AG09309 (cell line): Measurements from ENCODE around the gene PLD4.
A peak's percentile ranks its signal among the peaks of the same experiment; 100 is the strongest.

Source experiments
- DNase-seq: peaks from one replicate; pipeline ENCODE4 v3.0.0-alpha.2; 2010; ENCODE audit warnings: low read depth
- H3K4me3 ChIP-seq: 2 replicates; pipeline ENCODE4 v1.5.1; 2011; ENCODE audit warnings: mild to moderate bottlenecking, low read depth, low read length, moderate library complexity; ENCODE audit not compliant: control insufficient read depth
- TF ChIP-seq, protein P1 (sequence below): IDR thresholded peaks from 2 replicates; pipeline ENCODE4 v1.5.1; 2011; ENCODE audit warnings: mild to moderate bottlenecking, low read depth, low read length, inconsistent platforms; ENCODE audit not compliant: insufficient read depth, control insufficient read depth; ENCODE audit errors: missing control alignments

PLD4 gene

DNA sequence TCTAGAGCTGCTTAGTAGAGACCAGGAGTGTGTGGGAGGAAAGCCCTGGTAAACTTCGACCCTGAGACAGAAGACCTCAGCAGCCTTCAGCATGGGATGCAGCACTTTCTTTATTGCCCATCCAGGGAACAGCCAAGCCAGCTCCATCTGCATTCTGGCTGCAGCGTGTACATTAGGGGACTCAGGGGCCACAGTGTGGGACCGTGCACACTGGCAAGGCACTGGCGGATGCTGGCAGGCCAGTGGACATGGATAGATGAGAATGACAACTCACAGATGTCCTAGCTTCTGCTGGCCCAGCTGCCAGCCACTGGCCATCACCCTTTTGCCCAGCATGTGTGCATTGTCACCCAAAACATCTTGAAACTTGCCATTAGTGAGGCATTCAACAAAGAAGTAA lies 12.5 kb downstream of the PLD4 start:
- no peak overlapping the region for H3K4me3 ChIP-seq
- TF ChIP-seq, protein P1, sequence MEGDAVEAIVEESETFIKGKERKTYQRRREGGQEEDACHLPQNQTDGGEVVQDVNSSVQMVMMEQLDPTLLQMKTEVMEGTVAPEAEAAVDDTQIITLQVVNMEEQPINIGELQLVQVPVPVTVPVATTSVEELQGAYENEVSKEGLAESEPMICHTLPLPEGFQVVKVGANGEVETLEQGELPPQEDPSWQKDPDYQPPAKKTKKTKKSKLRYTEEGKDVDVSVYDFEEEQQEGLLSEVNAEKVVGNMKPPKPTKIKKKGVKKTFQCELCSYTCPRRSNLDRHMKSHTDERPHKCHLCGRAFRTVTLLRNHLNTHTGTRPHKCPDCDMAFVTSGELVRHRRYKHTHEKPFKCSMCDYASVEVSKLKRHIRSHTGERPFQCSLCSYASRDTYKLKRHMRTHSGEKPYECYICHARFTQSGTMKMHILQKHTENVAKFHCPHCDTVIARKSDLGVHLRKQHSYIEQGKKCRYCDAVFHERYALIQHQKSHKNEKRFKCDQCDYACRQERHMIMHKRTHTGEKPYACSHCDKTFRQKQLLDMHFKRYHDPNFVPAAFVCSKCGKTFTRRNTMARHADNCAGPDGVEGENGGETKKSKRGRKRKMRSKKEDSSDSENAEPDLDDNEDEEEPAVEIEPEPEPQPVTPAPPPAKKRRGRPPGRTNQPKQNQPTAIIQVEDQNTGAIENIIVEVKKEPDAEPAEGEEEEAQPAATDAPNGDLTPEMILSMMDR: no peak
- no peak for DNase-seq

DNA sequence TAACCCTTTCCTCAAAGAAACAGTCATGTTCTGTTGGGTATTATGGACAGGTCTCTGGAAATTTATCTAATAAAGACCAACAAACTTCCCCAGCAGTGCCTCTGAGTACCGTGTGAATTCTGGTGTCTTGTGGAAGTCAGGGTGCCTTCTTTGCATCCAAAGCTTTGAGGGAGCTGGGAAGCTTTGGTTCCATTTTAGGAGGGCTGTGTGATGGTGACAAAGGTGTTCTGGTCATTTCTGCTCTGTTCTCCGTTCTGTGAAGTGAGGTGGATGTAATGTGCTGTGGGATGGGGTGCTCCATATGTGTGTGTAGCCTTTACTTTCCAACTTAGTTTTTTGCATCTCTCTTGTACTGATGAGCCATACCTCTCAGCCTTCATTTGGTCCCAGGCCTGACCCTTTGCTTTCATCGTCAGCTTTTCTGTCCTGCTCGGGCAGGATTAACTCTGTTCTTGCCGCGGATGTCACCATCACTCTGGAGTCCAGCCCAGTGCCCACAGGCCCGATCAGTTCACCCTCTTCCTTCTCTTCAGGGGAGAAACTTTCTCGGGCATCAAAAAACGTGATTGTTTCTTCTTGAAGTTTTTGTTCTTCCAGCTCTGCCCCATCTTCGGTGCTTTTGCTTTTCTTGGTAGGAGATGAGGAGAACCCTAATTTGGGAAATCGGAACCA lies 13.2 kb downstream of the PLD4 start:
- no peak overlapping the region for H3K4me3 ChIP-seq
- DNase-seq: no peak
- TF ChIP-seq, protein P1: no peak

DNA sequence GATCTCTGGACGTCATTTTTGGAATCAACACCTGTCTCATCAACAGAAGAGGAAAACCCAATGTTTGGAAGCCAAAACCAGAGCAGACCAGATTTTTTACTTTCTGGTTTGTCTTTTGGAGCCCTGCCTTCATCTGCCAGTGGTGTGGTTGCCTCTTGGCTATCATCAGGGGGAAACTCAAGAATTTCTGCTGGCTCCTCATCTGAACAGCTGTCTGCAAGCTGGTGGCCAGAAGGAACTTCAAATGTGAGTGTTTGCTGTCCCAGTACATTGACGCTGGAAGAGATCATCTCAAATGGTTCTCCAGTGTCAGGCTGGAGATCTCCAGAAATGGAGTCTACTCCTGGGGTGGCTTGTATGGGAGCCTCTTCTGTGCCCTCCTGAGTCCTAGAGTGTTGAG lies 13.8 kb downstream of the PLD4 start:
- TF ChIP-seq, protein P1: no peak
- H3K4me3 ChIP-seq: no peak overlapping the region
- no peak for DNase-seq

DNA sequence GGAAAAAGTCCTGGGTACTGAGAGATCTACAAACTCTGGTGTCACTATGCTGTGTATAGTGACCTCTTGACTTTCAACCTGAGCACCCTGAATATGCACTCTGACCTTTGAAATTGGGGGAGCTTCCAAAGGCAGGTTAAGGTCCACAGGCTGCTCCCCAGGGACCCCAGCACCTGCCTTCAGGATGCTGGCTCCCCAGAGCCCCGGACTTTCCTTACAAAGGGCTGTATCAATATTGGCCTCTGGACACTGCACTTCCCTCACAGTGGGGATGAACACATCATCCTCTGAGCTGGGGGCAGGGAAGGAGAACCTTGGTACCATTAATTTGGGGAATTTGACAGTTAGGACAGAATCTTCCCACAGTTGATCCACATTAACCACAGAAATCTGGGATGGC lies 14.3 kb downstream of the PLD4 start:
- TF ChIP-seq, protein P1: no peak
- no peak for DNase-seq
- H3K4me3 ChIP-seq: no peak overlapping the region

DNA sequence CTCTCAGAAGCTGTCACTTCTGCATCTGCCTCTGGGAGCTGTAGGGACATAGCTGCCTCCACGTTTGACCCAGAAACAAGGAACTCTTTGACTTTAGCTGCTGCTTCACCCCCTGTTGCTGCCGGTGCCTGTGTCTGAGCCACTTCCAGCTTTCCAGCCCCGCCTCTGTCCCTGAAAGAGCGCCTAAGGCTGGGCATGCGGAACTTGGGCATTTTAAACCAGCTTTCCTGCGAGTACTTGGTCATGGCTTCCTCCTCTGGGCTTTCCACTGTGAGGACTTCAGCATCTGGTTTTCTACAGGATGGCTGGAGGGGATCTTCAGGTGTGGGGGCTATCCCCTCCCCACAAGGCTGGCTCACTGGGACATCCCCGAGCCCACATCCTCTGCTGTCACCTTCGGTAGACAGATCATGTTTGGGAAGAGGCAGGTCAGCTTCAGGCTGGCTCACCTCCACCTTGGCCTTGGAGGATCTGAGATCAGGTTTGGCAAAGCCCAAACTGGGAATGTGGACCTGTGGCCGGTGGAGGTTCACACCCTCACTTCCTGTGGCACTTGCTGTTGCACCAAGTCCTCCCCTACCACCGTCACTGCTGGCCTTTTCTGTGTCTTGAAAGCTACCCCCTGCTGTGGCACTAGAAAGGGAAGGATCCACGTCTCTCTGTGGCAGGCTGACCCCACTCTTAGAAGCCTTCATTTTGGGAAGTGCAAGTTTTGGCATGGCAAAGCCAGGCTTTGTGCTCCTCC lies 15.2 kb downstream of the PLD4 start:
- no peak overlapping the region for H3K4me3 ChIP-seq
- DNase-seq: no peak
- TF ChIP-seq, protein P1: no peak

DNA sequence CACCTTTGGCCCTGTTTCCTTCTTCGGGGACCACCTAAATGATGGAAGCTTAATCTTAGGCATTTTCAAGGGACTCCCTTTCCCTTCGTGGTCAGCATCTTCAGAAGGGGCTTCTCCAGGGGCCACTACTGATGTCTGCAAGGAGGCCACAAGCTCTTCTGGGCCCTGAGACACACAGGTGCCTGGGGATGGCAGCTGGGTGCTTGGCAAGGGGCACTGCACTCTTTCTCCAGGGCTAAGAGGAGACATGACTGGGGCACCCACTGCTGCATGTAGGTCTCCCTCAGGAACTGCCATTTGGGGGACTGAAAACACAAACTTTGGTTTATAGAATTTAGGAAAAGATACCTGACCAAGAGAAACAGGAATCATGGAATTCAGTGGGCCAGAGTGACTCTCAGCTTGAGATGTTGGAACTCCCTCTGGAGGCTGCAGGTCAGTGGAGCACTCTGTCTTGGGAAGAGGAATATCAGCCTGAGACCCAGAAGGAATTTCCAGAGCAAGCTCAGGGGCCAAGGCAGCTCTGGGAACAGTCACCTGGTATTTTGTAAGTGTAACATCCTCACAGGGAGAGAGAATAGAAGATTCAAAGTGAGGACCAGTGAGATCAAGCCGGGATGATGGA lies 16.0 kb downstream of the PLD4 start:
- TF ChIP-seq, protein P1: peak; percentile 23
- no peak for DNase-seq
- no peak overlapping the region for H3K4me3 ChIP-seq
